Colonic mucosa (tissue), 4 donors: ENCODE results near the gene LTBP2. TPM values are rescaled to one million over a fixed set of nuclear protein-coding genes. Genes with fewer than 3 reads are reported as not detected.
"Not testable (repeated sequence)": the region's sequence is repeated elsewhere in the genome, so short reads cannot be mapped to it uniquely, and the experiment has no call there.

Experiments used
- DNase-seq: peaks from one replicate; pipeline ENCODE4 v3.0.0-alpha.2; 2020
- H3K27ac ChIP-seq: fragments of 200-600 bp; one replicate; pipeline ENCODE4 v1.8.0; 2021
- H3K27me3 ChIP-seq: fragments of 200-600 bp; one replicate; pipeline ENCODE4 v1.8.0; 2021
- H3K36me3 ChIP-seq: fragments of 200-600 bp; one replicate; pipeline ENCODE4 v1.8.0; 2021
- H3K4me1 ChIP-seq: fragments of 200-600 bp; one replicate; pipeline ENCODE4 v1.8.0; 2021; ENCODE audit warnings: mild to moderate bottlenecking
- H3K4me3 ChIP-seq: fragments of 200-600 bp; one replicate; pipeline ENCODE4 v1.8.0; 2021
- H3K9ac ChIP-seq, 2 donors: one replicate each; pipeline ENCODE4 v1.7.0; 2013; ENCODE audit warnings: control low read depth in 2 of 2, low read depth in 2 of 2, low read length in 2 of 2
- H3K9me3 ChIP-seq: fragments of 200-600 bp; one replicate; pipeline ENCODE4 v1.8.0; 2021
- CTCF ChIP-seq: fragments of 200-600 bp; IDR thresholded peaks from one replicate; pipeline ENCODE4 v1.8.0; 2022; ENCODE audit warnings: antibody characterized with exemption, mild to moderate bottlenecking
- intact Hi-C: fragments of 100-400 bp; cut with DNase I; formaldehyde crosslinking; loops from one replicate; pipeline ENCODE4 v1.14.1; 2022
- total RNA-seq, 2 donors: library from RNA; stranded (reverse); fragmentation: NEBNext Ultra II Directional in 1 of 2; extraction: Animal tissue kit (Norgen Biotek cat#: 25700) in 1 of 2; gene quantifications; one replicate each; pipeline ENCODE4 v1.2.1, GENCODE V29; 2021
- donor health status: healthy.
- donor health status: DM: no; HTN: no; CAD: no.
- donor health status: DM: no; HTN: no; CAD: no.

The LTBP2 gene
- total RNA-seq, 2 donors from 2014 or later, result 1.9 to 3.7 TPM

- H3K4me3 ChIP-seq, result no peak overlapping the region
- no peak for DNase-seq
- no peaks in the 10 kb centered on the region for H3K27me3 ChIP-seq
- TF ChIP-seq CTCF, result peak; percentile 39
- H3K27ac ChIP-seq, result no peak overlapping the region
- no peaks in the 10 kb centered on the region for H3K4me1 ChIP-seq
- no peak overlapping the region for H3K9ac ChIP-seq
- no peaks in the 10 kb centered on the region for H3K36me3 ChIP-seq
- no peaks in the 10 kb centered on the region for H3K9me3 ChIP-seq
- intact Hi-C loops, result no loop called here
These were observed 152.6 kb downstream of the LTBP2 start for GRCh38 chr14:74459289-74459946.

GRCh38 chr14:74457565-74457895, 154.5 kb downstream of the LTBP2 start:
- Histone ChIP-seq H3K27ac (no peak overlapping the region), H3K9me3 (no peaks in the 10 kb centered on the region), H3K36me3 (no peaks in the 10 kb centered on the region), H3K9ac (no peak overlapping the region), H3K4me3 (no peak overlapping the region), H3K27me3 (no peaks in the 10 kb centered on the region), H3K4me1 (no peaks in the 10 kb centered on the region)
- intact Hi-C loops, result no loop called here
- TF ChIP-seq CTCF, result no peak
- no peak for DNase-seq

- intact Hi-C loops, result no loop called here
- no peak for TF ChIP-seq CTCF
- DNase-seq, result no peak
- H3K9ac ChIP-seq, result no peak overlapping the region
- H3K36me3 ChIP-seq, result no peaks in the 10 kb centered on the region
- no peaks in the 10 kb centered on the region for H3K4me1 ChIP-seq
- H3K27ac ChIP-seq, result no peak overlapping the region
- no peaks in the 10 kb centered on the region for H3K27me3 ChIP-seq
- H3K9me3 ChIP-seq, result no peaks in the 10 kb centered on the region
- no peak overlapping the region for H3K4me3 ChIP-seq
These were observed 155.1 kb downstream of the LTBP2 start for GRCh38 chr14:74456684-74457564.

- H3K36me3 ChIP-seq, H3K9me3 ChIP-seq, H3K9ac ChIP-seq, DNase-seq, H3K4me1 ChIP-seq, H3K27ac ChIP-seq, H3K4me3 ChIP-seq, H3K27me3 ChIP-seq, intact Hi-C loops: not testable (repeated sequence)
These were observed 157.6 kb downstream of the LTBP2 start for GRCh38 chr14:74454397-74454796.

Other genes starting within 250 kb of the LTBP2 start
- under 1 TPM in 1 of 2 donors, not detected in 1; 0.24 TPM for gene SYNDIG1L, start 186.0 kb downstream of the LTBP2 start, total RNA-seq
- 100 to 1,000 TPM in 1 of 2 donors, 10 to 100 TPM in 1; 93.6 to 233 TPM for gene NPC2, start 118.9 kb downstream of the LTBP2 start, total RNA-seq
- gene ISCA2, start 118.5 kb downstream of the LTBP2 start, total RNA-seq, result 10 to 100 TPM; 42.0 to 43.1 TPM
- gene AREL1, start 100.8 kb upstream of the LTBP2 start, total RNA-seq, result 10 to 100 TPM; 37.2 to 37.5 TPM
- gene FCF1, start 100.9 kb upstream of the LTBP2 start, total RNA-seq, result 10 to 100 TPM; 40.3 to 42.2 TPM
- gene YLPM1, start 151.1 kb upstream of the LTBP2 start, total RNA-seq, result 10 to 100 TPM; 36.1 to 41.7 TPM